Fibroblast of lung (primary cell): ENCODE results near the gene TET2. TPM values are rescaled to one million over a fixed set of nuclear protein-coding genes. Genes with fewer than 3 reads are reported as not detected.

Source experiments
- DNase-seq, 2 donors: peaks; one replicate each; pipeline versions ENCODE4 v3.0.0 to v3.0.0-alpha.2; 2010; ENCODE audit warnings: low read depth in 2 of 2
- H2AFZ ChIP-seq: 2 replicates; pipeline ENCODE4 v1.5.1; 2012; ENCODE audit warnings: low read length, control low read depth, inconsistent platforms
- H3K27ac ChIP-seq: 2 replicates; pipeline ENCODE4 v1.5.1; 2011; ENCODE audit warnings: low read length, control low read depth; ENCODE audit not compliant: insufficient read depth
- H3K27me3 ChIP-seq: 2 replicates; pipeline ENCODE4 v1.5.1; 2011; ENCODE audit warnings: mild to moderate bottlenecking, low read length; ENCODE audit not compliant: control insufficient read depth, insufficient read depth
- H3K36me3 ChIP-seq: 2 replicates; pipeline ENCODE4 v1.5.1; 2011; ENCODE audit warnings: low read length; ENCODE audit not compliant: control insufficient read depth, insufficient read depth
- H3K4me1 ChIP-seq: 2 replicates; pipeline ENCODE4 v1.5.1; 2011; ENCODE audit warnings: low read length; ENCODE audit not compliant: control insufficient read depth, insufficient read depth; ENCODE audit errors: extremely low read depth
- H3K4me2 ChIP-seq: 2 replicates; pipeline ENCODE4 v1.5.1; 2011; ENCODE audit warnings: low read length, control low read depth; ENCODE audit not compliant: insufficient read depth; ENCODE audit errors: extremely low read depth
- H3K4me3 ChIP-seq, 4 experiments: fragments of 200-600 bp in 1 of 4; sonication (generic) in 1 of 4; replicated peaks in 1 of 4; 2 replicates each; pipeline ENCODE4 v1.5.1; 2011 to 2016; ENCODE audit warnings: low read length in 4 of 4, low read depth in 3 of 4, mild to moderate bottlenecking in 3 of 4, control low read depth in 2 of 4, inconsistent platforms in 1 of 4, mixed read lengths in 1 of 4; ENCODE audit not compliant: insufficient read depth in 1 of 4; ENCODE audit errors: control extremely low read depth in 1 of 4
- H3K79me2 ChIP-seq: 2 replicates; pipeline ENCODE4 v1.5.1; 2012; ENCODE audit warnings: mild to moderate bottlenecking, low read length, inconsistent platforms; ENCODE audit not compliant: control insufficient read depth, insufficient read depth
- H3K9ac ChIP-seq: 2 replicates; pipeline ENCODE4 v1.5.1; 2011; ENCODE audit warnings: mild to moderate bottlenecking, low read length, control low read depth; ENCODE audit not compliant: insufficient read depth
- H3K9me3 ChIP-seq: 2 replicates; pipeline ENCODE4 v1.5.1; 2012; ENCODE audit warnings: low read depth, low read length; ENCODE audit not compliant: control insufficient read depth, insufficient read depth
- H4K20me1 ChIP-seq: 2 replicates; pipeline ENCODE4 v1.5.1; 2011; ENCODE audit warnings: low read length; ENCODE audit not compliant: control insufficient read depth, insufficient read depth; ENCODE audit errors: extremely low read depth
- CTCF ChIP-seq, 2 donors: IDR thresholded peaks in 1 of 2; conservative IDR thresholded peaks in 1 of 2; 1 replicate in 1 of 2; 2 replicates in 1 of 2; pipeline ENCODE4 v1.5.1; 2011 to 2012; ENCODE audit warnings: low read length in 2 of 2, control low read depth in 1 of 2, inconsistent platforms in 1 of 2, low read depth in 1 of 2, mild to moderate bottlenecking in 1 of 2
- EZH2 ChIP-seq: IDR thresholded peaks from 2 replicates; pipeline ENCODE4 v1.5.1; 2012; ENCODE audit warnings: low read length, control low read depth, mild to moderate bottlenecking; ENCODE audit errors: missing control alignments
- polyA plus RNA-seq, 2 donors: library from polyadenylated mRNA; depleted of rRNA in 1 of 2; stranded (reverse) in 1 of 2; unstranded in 1 of 2; fragments of >200 nt; gene quantifications; 2 replicates each; pipeline ENCODE4 v1.2.1, GENCODE V29; 2011 to 2012; ENCODE audit warnings: missing spikeins in 1 of 2
- total RNA-seq: library from RNA; depleted of rRNA; stranded (reverse); fragments of >200 nt; gene quantifications from 2 replicates; pipeline ENCODE4 v1.2.1, GENCODE V29; 2014

The TET2 gene
- total and polyA plus RNA-seq, 2 donors (not counting 1 experiment from before 2014, with no cell fraction given): 6.9 to 8.3 TPM

- Histone ChIP-seq H3K4me1 (no peaks in the 10 kb centered on the region), H3K9me3 (no peaks in the 10 kb centered on the region), H3K27ac (no peak overlapping the region), H3K4me3 (no peak overlapping the region), H2AFZ (no peak overlapping the region), H3K4me2 (no peak overlapping the region), H3K9ac (no peak overlapping the region), H3K36me3 (peaks cover 2% of the 10 kb centered on the region), H4K20me1 (no peaks in the 10 kb centered on the region), H3K27me3 (no peaks in the 10 kb centered on the region), H3K79me2 (no peaks in the 10 kb centered on the region)
- TF ChIP-seq EZH2: no peak
- TF ChIP-seq CTCF (conservative IDR thresholded peaks at IDR 0.05 in 1 of 2, IDR thresholded peaks at IDR 0.05 in 1 of 2; ENCODE audit: low read depth in 1 of 2, low read length in 2 of 2): no peak
- DNase-seq: no peak
Measured at GRCh38 chr4:105236202-105236915, 89.7 kb downstream of the TET2 start.

- Histone ChIP-seq H3K9me3 (no peaks in the 10 kb centered on the region), H4K20me1 (no peaks in the 10 kb centered on the region), H3K4me3 (no peak overlapping the region), H3K27ac (no peak overlapping the region), H3K27me3 (no peaks in the 10 kb centered on the region), H3K79me2 (no peaks in the 10 kb centered on the region), H3K36me3 (peaks cover 2% of the 10 kb centered on the region), H2AFZ (no peak overlapping the region), H3K4me2 (no peak overlapping the region), H3K9ac (no peak overlapping the region), H3K4me1 (no peaks in the 10 kb centered on the region)
- TF ChIP-seq CTCF (conservative IDR thresholded peaks at IDR 0.05 in 1 of 2, IDR thresholded peaks at IDR 0.05 in 1 of 2; ENCODE audit: low read depth in 1 of 2, low read length in 2 of 2) (no peak), EZH2 (no peak)
- no peak for DNase-seq
Measured at GRCh38 chr4:105236916-105237311, 90.2 kb downstream of the TET2 start.

GRCh38 chr4:105240037-105240436, 93.4 kb downstream of the TET2 start:
- Histone ChIP-seq H3K4me1 (no peaks in the 10 kb centered on the region), H3K79me2 (no peaks in the 10 kb centered on the region), H3K4me2 (no peak overlapping the region), H4K20me1 (no peaks in the 10 kb centered on the region), H3K9me3 (no peaks in the 10 kb centered on the region), H3K9ac (no peak overlapping the region), H3K4me3 (no peak overlapping the region), H3K36me3 (peaks cover 3% of the 10 kb centered on the region), H3K27me3 (no peaks in the 10 kb centered on the region), H3K27ac (no peak overlapping the region), H2AFZ (no peak overlapping the region)
- no peak for DNase-seq
- no peak for TF ChIP-seq EZH2
- no peak for TF ChIP-seq CTCF (conservative IDR thresholded peaks at IDR 0.05 in 1 of 2, IDR thresholded peaks at IDR 0.05 in 1 of 2; ENCODE audit: low read depth in 1 of 2, low read length in 2 of 2)
